ENCODE results near the gene NUDT8. TPM values are rescaled to one million over a fixed set of nuclear protein-coding genes. Genes with fewer than 3 reads are reported as not detected.
"Not testable (repeated sequence)": the region's sequence is repeated elsewhere in the genome, so short reads cannot be mapped to it uniquely, and the experiment has no call there.

NUDT8 gene
- total RNA-seq, 1 donor = 4.7 TPM

GRCh38 chr11:67630943-67631331, 1.2 kb upstream of the NUDT8 start:
- TF ChIP-seq, protein P1, sequence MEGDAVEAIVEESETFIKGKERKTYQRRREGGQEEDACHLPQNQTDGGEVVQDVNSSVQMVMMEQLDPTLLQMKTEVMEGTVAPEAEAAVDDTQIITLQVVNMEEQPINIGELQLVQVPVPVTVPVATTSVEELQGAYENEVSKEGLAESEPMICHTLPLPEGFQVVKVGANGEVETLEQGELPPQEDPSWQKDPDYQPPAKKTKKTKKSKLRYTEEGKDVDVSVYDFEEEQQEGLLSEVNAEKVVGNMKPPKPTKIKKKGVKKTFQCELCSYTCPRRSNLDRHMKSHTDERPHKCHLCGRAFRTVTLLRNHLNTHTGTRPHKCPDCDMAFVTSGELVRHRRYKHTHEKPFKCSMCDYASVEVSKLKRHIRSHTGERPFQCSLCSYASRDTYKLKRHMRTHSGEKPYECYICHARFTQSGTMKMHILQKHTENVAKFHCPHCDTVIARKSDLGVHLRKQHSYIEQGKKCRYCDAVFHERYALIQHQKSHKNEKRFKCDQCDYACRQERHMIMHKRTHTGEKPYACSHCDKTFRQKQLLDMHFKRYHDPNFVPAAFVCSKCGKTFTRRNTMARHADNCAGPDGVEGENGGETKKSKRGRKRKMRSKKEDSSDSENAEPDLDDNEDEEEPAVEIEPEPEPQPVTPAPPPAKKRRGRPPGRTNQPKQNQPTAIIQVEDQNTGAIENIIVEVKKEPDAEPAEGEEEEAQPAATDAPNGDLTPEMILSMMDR (IDR thresholded peaks at IDR 0.05; ENCODE audit: insufficient read depth, low read depth, low read length) = no peak
- no peak for DNase-seq (ENCODE audit: low read depth)
- peak overlapping the region; percentile 80 for H3K4me3 ChIP-seq (ENCODE audit: low read depth, low read length)

GRCh38 chr11:67630228-67630942, 648 bp upstream of the NUDT8 start:
- DNase-seq (ENCODE audit: low read depth) = peak; percentile 98
- H3K4me3 ChIP-seq (ENCODE audit: low read depth, low read length) = peak overlapping the region; percentile 80
- TF ChIP-seq, protein P1 (IDR thresholded peaks at IDR 0.05; ENCODE audit: insufficient read depth, low read depth, low read length) = peak; percentile 75

- H3K4me3 ChIP-seq (ENCODE audit: low read depth, low read length) = no peak overlapping the region
- TF ChIP-seq, protein P1 (IDR thresholded peaks at IDR 0.05; ENCODE audit: insufficient read depth, low read depth, low read length) = no peak
- DNase-seq (ENCODE audit: low read depth) = no peak
Observed at GRCh38 chr11:67628710-67629385, 889 bp downstream of the NUDT8 start.

DNA sequence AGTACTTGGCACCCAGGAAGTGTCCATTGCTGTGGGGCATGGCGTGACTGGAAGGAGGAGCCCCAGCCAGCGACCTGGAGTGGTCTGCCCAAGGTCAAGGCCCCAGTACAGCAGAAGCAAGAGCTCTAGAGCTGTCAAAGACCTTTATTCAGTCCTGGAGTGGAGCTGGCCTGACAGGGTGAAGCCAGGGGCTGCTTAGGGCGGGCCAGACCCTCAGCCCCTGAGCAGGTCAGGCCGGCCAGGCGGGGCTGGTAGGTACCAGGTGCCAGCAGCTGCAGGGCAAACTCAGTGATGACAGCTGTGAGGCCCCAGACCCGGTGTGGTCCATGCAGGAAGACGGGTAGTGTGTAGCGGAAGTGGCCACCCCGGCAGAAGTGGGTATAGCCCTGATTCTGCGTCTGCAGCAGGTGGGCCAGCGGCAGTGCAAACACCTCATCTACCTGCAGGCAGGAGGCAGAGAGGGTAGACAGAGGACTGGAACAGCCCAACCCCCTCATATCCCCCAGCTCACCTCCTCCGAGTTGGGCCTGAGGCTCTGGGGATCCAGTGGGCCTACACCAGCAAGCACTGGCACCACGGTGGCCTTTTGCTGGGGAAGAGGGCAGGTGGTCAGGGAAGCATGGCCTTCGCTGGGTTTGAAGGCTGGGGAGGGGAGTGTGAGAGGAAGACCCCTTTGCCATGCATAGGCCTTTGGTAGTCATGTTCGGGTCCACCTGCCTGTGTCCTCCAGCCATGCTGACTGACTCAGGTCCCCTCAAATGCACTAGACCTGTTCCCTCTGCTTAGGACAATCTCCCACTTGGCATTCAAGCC, 1.7 kb downstream of the NUDT8 start:
- H3K4me3 ChIP-seq (ENCODE audit: low read depth, low read length) = no peak overlapping the region
- TF ChIP-seq, protein P1 (IDR thresholded peaks at IDR 0.05; ENCODE audit: insufficient read depth, low read depth, low read length) = no peak
- DNase-seq (ENCODE audit: low read depth) = no peak

DNA sequence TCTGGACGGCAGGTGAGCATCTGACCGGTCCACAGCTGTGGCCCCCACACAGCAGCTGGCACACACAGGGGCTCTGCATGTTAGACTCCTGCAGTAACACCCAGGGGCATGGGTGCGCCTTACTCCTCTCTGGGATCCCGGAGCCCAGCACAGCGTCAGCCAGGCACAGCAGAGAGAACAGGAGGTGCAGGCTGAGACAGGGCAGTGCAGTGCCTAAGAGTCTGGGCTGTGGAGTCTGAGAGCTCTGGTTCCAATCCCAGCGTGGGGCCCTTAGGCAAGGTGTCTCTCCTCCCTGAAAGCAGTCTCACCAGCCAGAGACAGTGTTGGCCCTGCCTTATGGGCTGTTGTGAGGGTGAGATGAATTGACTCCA, 2.3 kb downstream of the NUDT8 start:
- no peak overlapping the region for H3K4me3 ChIP-seq (ENCODE audit: low read depth, low read length)
- TF ChIP-seq, protein P1 (IDR thresholded peaks at IDR 0.05; ENCODE audit: insufficient read depth, low read depth, low read length) = no peak
- no peak for DNase-seq (ENCODE audit: low read depth)

DNA sequence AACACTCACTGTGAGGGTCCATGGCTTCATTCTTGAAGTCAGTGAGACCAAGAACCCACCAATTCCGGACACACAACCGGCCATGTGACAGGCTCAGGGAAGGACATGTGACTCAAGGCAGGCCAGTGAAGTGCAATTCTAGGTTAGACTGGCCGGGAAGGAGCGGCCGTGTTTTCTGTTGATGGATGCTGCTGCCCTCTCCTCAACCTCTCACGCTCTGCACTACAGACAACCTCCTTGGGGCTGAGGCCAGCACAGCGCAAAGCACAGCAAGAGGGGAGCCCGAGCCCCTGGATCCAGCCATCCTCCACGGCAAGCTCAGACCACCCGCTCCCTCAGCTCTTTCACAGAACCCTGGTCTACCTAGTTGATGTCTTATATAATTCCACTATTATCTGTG, 2.8 kb downstream of the NUDT8 start:
- no peak for DNase-seq (ENCODE audit: low read depth)
- TF ChIP-seq, protein P1 (IDR thresholded peaks at IDR 0.05; ENCODE audit: insufficient read depth, low read depth, low read length) = no peak
- no peak overlapping the region for H3K4me3 ChIP-seq (ENCODE audit: low read depth, low read length)

DNA sequence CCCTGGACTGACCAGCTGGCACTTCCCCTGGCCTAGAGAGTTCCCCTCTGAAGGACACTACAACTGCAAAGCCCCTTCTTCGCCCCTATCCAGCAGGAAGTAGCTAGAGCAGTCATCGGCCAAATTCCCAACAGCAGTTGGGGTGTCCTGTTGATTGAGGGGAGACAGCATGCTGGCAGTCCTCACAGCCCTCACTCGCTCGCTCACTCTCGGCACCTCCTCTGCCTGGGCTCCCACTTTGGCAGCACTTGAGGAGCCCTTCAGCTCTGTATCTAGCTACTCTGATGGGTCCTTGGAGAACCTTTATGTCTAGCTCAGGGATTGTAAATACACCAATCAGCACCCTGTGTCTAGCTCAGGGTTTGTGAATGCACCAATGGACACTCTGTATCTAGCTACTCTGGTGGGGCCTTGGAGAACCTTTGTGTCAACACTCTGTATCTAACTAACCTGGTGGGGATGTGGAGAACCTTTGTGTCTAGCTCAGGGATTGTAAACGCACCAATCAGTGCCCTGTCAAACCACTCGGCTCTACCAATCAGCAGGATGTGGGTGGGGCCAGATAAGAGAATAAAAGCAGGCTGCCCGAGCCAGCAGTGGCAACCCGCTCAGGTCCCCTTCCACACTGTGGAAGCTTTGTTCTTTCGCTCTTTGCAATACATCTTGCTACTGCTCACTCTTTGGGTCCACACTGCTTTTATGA, 3.5 kb downstream of the NUDT8 start:
- not testable (repeated sequence) for DNase-seq (ENCODE audit: low read depth); H3K4me3 ChIP-seq (ENCODE audit: low read depth, low read length)

- H3K4me3 ChIP-seq (ENCODE audit: low read depth, low read length); DNase-seq (ENCODE audit: low read depth): not testable (repeated sequence)
Observed at GRCh38 chr11:67623795-67624194, 5.9 kb downstream of the NUDT8 start.

DNA sequence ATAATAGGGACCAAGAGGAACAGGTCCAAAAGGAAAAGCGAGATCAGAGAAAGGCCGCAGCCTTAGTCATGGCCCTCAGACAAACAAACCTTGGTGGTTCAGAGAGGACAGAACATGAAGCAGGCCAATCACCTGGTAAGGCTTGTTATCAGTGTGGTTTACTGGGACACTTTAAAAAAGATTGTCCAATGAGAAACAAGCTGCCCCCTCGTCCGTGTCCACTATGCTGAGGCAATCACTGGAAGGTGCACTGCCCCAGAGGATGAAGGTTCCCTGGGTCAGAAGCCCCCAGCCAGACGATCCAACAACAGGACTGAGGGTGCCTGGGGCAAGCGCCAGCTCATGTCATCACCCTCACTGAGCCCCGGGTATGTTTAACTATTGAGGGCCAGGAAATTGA, 6.8 kb downstream of the NUDT8 start:
- not testable (repeated sequence) for DNase-seq (ENCODE audit: low read depth); H3K4me3 ChIP-seq (ENCODE audit: low read depth, low read length)

GRCh38 chr11:67621928-67622327, 7.8 kb downstream of the NUDT8 start:
- H3K4me3 ChIP-seq (ENCODE audit: low read depth, low read length); DNase-seq (ENCODE audit: low read depth): not testable (repeated sequence)

Measured in fibroblast of villous mesenchyme (primary cell).